Measurements from ENCODE around the gene PIP4K2A. TPM values are rescaled to one million over a fixed set of nuclear protein-coding genes. Genes with fewer than 3 reads are reported as not detected.

Gene PIP4K2A
- total and polyA plus RNA-seq, 2 of the 13 experiments (the other 11 are each of a cell fraction or from before 2014, with no cell fraction given): 9.1 to 22.6 TPM

GRCh38 chr10:22628309-22628708 lies 86.1 kb downstream of the PIP4K2A start (continued):
- TF ChIP-seq, protein P1, sequence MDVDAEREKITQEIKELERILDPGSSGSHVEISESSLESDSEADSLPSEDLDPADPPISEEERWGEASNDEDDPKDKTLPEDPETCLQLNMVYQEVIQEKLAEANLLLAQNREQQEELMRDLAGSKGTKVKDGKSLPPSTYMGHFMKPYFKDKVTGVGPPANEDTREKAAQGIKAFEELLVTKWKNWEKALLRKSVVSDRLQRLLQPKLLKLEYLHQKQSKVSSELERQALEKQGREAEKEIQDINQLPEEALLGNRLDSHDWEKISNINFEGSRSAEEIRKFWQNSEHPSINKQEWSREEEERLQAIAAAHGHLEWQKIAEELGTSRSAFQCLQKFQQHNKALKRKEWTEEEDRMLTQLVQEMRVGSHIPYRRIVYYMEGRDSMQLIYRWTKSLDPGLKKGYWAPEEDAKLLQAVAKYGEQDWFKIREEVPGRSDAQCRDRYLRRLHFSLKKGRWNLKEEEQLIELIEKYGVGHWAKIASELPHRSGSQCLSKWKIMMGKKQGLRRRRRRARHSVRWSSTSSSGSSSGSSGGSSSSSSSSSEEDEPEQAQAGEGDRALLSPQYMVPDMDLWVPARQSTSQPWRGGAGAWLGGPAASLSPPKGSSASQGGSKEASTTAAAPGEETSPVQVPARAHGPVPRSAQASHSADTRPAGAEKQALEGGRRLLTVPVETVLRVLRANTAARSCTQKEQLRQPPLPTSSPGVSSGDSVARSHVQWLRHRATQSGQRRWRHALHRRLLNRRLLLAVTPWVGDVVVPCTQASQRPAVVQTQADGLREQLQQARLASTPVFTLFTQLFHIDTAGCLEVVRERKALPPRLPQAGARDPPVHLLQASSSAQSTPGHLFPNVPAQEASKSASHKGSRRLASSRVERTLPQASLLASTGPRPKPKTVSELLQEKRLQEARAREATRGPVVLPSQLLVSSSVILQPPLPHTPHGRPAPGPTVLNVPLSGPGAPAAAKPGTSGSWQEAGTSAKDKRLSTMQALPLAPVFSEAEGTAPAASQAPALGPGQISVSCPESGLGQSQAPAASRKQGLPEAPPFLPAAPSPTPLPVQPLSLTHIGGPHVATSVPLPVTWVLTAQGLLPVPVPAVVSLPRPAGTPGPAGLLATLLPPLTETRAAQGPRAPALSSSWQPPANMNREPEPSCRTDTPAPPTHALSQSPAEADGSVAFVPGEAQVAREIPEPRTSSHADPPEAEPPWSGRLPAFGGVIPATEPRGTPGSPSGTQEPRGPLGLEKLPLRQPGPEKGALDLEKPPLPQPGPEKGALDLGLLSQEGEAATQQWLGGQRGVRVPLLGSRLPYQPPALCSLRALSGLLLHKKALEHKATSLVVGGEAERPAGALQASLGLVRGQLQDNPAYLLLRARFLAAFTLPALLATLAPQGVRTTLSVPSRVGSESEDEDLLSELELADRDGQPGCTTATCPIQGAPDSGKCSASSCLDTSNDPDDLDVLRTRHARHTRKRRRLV (CRISPR knock-in tag; IDR thresholded peaks at IDR 0.05): no peak

DNA sequence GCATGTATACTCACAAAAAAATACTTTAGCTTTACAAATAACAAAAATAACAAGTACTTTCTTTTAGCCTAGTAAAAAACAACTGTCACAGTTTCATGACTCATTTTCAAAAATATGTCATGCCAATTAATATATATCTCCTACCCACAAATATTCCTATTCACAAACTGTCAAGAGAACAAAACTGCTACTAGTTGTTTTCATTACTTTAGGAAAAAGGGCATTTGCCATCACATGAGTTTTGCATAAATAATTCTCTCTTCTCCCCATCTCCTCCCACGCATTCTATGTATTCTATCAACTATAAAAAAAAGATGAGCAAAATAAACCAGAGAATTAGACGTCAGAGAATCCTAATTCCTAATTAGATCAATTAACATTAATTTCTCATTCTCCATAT lies 87.6 kb downstream of the PIP4K2A start:
- BruUV-seq (replicated peaks): no TSS peak
- Histone ChIP-seq H3K79me2 (ENCODE audit: insufficient read depth, low read length) (peaks cover 17% of the 10 kb centered on the region), H3K9me3 (ENCODE audit: low read length) (no peaks in the 10 kb centered on the region), H3K27ac (ENCODE audit: extremely low read length, insufficient read depth, low read length) (no peak overlapping the region), H3K36me3 (replicated peaks in 1 of 2; ENCODE audit: control insufficient read depth in 1 of 2, insufficient read depth in 2 of 2, low read length in 2 of 2) (no peaks in the 10 kb centered on the region; a peak in 1 of 5 replicates), H3K4me1 (ENCODE audit: insufficient read depth, low read length) (peaks cover 89% of the 10 kb centered on the region), H4K20me1 (ENCODE audit: insufficient read depth, low read length) (no peaks in the 10 kb centered on the region), H3K4me3 (replicated peaks in 1 of 3; ENCODE audit: insufficient read depth in 1 of 3, low read depth in 2 of 3, low read length in 3 of 3) (no peak overlapping the region), H3K9ac (ENCODE audit: insufficient read depth, low read depth, low read length) (no peak overlapping the region), H2AFZ (ENCODE audit: low read length) (no peak overlapping the region), H3K27me3 (ENCODE audit: control insufficient read depth in 1 of 2, insufficient read depth in 2 of 2, low read length in 2 of 2) (no peaks in the 10 kb centered on the region), H3K4me2 (ENCODE audit: low read depth, low read length) (no peak overlapping the region)
- no peak for ATAC-seq
- TF ChIP-seq, protein P2, sequence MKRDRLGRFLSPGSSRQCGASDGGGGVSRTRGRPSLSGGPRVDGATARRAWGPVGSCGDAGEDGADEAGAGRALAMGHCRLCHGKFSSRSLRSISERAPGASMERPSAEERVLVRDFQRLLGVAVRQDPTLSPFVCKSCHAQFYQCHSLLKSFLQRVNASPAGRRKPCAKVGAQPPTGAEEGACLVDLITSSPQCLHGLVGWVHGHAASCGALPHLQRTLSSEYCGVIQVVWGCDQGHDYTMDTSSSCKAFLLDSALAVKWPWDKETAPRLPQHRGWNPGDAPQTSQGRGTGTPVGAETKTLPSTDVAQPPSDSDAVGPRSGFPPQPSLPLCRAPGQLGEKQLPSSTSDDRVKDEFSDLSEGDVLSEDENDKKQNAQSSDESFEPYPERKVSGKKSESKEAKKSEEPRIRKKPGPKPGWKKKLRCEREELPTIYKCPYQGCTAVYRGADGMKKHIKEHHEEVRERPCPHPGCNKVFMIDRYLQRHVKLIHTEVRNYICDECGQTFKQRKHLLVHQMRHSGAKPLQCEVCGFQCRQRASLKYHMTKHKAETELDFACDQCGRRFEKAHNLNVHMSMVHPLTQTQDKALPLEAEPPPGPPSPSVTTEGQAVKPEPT (CRISPR knock-in tag; IDR thresholded peaks at IDR 0.05; ENCODE audit: low read depth): no peak
- no peak for TF ChIP-seq ZNF230 (CRISPR knock-in tag; IDR thresholded peaks at IDR 0.05)
- TF ChIP-seq KMT2A (CRISPR knock-in tag; IDR thresholded peaks at IDR 0.05): no peak
- CTCF ChIA-PET (ENCODE audit: low intra/inter-chr PET ratio, low total read pairs): no interaction called here
- 93% methylated on average over 2 of the region's 2 CpGs for WGBS (ENCODE audit: low lambda C conversion rate)
- POLR2A ChIA-PET: no interaction called here
- intact Hi-C loops (cut with micrococcal nuclease; ENCODE audit: unreplicated experiment) (loop anchor here (5.0 kb wide), 1 partner anchor 36 kb away; no protein-coding TSS in a partner anchor), in situ Hi-C loops (cut with HindIII; ENCODE audit: extremely low pct_ligation_motif_present, low pct_unique_long_range_greater_than_20kb) (no loop called here)
- FAIRE-seq: no peak
- no peak for DNase-seq (ENCODE audit: low spot score)
